Ovary (tissue), 9 donors: Measurements from ENCODE around the gene DRAP1. TPM values are rescaled to one million over a fixed set of nuclear protein-coding genes. Genes with fewer than 3 reads are reported as not detected.

ENCODE experiments used
- DNase-seq, 5 donors: peaks; one replicate each; pipeline ENCODE4 v3.0.0-alpha.2; 2019 to 2020
- H3K27ac ChIP-seq, 2 donors: fragments of 200-600 bp; one replicate each; pipeline versions ENCODE4 v1.5.1 to v1.8.0; 2019 to 2022
- H3K27me3 ChIP-seq: fragments of 200-600 bp; one replicate; pipeline ENCODE4 v1.8.0; 2022
- H3K36me3 ChIP-seq: fragments of 200-600 bp; sonication (generic); one replicate; pipeline ENCODE4 v1.5.1; 2019
- H3K4me1 ChIP-seq: one replicate; pipeline ENCODE4 v1.8.1; 2013; ENCODE audit warnings: mild to moderate bottlenecking, moderate library complexity; ENCODE audit not compliant: insufficient read depth
- H3K4me3 ChIP-seq: fragments of 200-600 bp; sonication (generic); one replicate; pipeline ENCODE4 v1.5.1; 2017
- H3K9me3 ChIP-seq, 2 donors: fragments of 200-600 bp in 1 of 2; sonication (generic) in 1 of 2; one replicate each; pipeline versions ENCODE4 v1.5.1 to v1.8.1; 2013 to 2019; ENCODE audit warnings: mild to moderate bottlenecking in 1 of 2, moderate library complexity in 1 of 2
- EP300 ChIP-seq: sonication (generic); formaldehyde crosslinking; IDR thresholded peaks from one replicate; pipeline ENCODE4 v1.6.1; 2017; ENCODE audit warnings: antibody characterized with exemption
- POLR2A ChIP-seq: fragments of 450-650 bp; IDR thresholded peaks from one replicate; pipeline ENCODE4 v1.6.1; 2017; ENCODE audit warnings: antibody characterized with exemption, mild to moderate bottlenecking, moderate library complexity
- WGBS, 3 donors: extraction: QIAGEN DNeasy Blood & Tissue Kit in 1 of 3; methylation state at CpG; one replicate each; pipeline versions ENCODE4 v1.1.5 to v1.1.7; 2013 to 2017; 5-methylcytosine and 5-hydroxymethylcytosine counted together
- intact Hi-C, 4 donors: fragments of 100-400 bp; cut with DNase I; formaldehyde crosslinking; loops; one replicate each; pipeline versions ENCODE4 v1.11.0 to v1.15.1; 2022 to 2023
- polyA plus RNA-seq, 2 donors: library from polyadenylated mRNA; stranded (reverse); fragments of 200-250 nt in 1 of 2; fragments of 350-450 nt in 1 of 2; fragmentation: Illumina TruSeq in 1 of 2; extraction: RNeasy Lipid Tissue Mini Kit (QIAGEN cat#74804) in 1 of 2; gene quantifications; one replicate each; pipeline ENCODE4 v1.2.3, GENCODE V29; 2013 to 2014
- total RNA-seq, 7 donors: library from RNA; depleted of rRNA in 2 of 7; stranded (reverse); fragments of >200 nt in 2 of 7; fragmentation: NEBNext Ultra II Directional in 3 of 7; extraction: Animal tissue kit (Norgen Biotek cat#: 25700) in 3 of 7; gene quantifications; one replicate each; pipeline versions ENCODE4 v1.1.0 to v1.2.4, GENCODE V29; 2016 to 2023
- TF ChIP-seq, protein P1 (sequence below), 3 donors: fragments of 450-650 bp in 2 of 3; fragments of 200-600 bp in 1 of 3; IDR thresholded peaks; one replicate each; pipeline versions ENCODE4 v1.5.1 to v1.8.0; 2016 to 2022; ENCODE audit warnings: antibody characterized with exemption in 3 of 3, mild to moderate bottlenecking in 1 of 3
- donor health status: DM: no; HTN: no; CAD: no; lungs with moderate emphysema.
- donor health status: DM: no; HTN: no; CAD: no.
- donor health status: Bipolar disorder and iron deficiency.
- donor health status: DM: yes; HTN: yes; CAD: no.
- donor health status: DM: no; HTN: no; CAD: no.
- donor health status: DM: yes; HTN: yes; CAD: no.

Gene DRAP1
- total and polyA plus RNA-seq, 9 donors = 22.2 to 86.7 (median 78.3) TPM

DNA sequence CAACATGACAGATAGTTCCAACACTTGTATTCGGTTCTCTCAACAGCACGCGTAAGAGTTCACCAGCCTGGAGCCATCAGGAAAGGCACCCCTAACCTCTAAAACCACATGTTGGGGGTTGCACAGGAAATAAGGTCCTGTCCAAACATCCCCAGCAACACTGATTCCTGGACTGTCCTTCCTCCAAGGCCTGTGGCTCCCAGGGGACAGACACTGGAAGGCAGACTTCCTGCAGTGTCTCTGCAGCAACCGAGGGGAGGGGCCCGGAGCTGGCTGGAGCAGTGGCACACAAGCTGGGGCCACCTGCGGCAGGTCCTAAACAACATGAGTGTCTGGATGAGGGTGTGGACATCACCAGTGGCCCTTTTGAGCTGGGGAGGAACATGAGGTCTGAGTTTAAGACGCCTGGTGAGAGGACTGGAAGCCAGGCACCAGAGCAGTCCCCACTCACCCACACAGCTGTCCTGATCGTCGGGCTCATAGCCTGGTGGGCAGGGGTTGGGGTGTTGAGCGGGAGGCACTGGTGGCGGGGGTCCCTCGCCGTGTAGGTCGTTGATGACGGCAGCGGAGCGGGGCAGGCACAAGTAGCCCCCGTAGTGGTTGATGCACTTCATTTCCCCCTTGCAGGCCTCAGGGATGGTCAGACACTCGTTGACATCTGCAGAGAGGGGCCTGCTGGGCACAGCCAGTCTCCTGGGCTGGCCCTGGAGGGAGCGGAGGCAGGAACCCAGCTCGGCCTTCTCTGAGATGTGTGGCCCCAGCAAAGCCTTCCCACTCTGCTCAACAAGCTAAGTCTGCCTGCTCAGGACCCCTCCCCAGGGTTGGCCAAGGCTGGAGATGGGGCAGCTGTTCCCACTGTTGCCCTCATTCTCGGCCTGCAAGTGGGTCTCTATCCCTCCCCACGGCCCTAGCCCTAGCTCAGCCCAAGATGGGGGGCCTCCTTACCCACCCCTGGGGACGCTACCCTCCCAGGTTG, 48.2 kb upstream of the DRAP1 start:
- H3K9me3 ChIP-seq = no peaks in the 10 kb centered on the region
- H3K27me3 ChIP-seq = no peaks in the 10 kb centered on the region
- H3K36me3 ChIP-seq = no peaks in the 10 kb centered on the region
- no peak overlapping the region for H3K4me3 ChIP-seq
- intact Hi-C loops = no loop called here
- peak in 3 of 5 donors; percentile 29 to 38 (median 36) for DNase-seq
- 61 to 66% (median 61%) methylated on average over 22 to 24 of the region's 24 CpGs for WGBS, 3 donors
- peak overlapping the region; percentile 85 to 96 for H3K27ac ChIP-seq
- peaks cover 4% of the 10 kb centered on the region for H3K4me1 ChIP-seq
- TF ChIP-seq POLR2A (no peak), EP300 (no peak)
- TF ChIP-seq, protein P1, sequence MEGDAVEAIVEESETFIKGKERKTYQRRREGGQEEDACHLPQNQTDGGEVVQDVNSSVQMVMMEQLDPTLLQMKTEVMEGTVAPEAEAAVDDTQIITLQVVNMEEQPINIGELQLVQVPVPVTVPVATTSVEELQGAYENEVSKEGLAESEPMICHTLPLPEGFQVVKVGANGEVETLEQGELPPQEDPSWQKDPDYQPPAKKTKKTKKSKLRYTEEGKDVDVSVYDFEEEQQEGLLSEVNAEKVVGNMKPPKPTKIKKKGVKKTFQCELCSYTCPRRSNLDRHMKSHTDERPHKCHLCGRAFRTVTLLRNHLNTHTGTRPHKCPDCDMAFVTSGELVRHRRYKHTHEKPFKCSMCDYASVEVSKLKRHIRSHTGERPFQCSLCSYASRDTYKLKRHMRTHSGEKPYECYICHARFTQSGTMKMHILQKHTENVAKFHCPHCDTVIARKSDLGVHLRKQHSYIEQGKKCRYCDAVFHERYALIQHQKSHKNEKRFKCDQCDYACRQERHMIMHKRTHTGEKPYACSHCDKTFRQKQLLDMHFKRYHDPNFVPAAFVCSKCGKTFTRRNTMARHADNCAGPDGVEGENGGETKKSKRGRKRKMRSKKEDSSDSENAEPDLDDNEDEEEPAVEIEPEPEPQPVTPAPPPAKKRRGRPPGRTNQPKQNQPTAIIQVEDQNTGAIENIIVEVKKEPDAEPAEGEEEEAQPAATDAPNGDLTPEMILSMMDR (IDR thresholded peaks at IDR 0.05) = no peak

DNA sequence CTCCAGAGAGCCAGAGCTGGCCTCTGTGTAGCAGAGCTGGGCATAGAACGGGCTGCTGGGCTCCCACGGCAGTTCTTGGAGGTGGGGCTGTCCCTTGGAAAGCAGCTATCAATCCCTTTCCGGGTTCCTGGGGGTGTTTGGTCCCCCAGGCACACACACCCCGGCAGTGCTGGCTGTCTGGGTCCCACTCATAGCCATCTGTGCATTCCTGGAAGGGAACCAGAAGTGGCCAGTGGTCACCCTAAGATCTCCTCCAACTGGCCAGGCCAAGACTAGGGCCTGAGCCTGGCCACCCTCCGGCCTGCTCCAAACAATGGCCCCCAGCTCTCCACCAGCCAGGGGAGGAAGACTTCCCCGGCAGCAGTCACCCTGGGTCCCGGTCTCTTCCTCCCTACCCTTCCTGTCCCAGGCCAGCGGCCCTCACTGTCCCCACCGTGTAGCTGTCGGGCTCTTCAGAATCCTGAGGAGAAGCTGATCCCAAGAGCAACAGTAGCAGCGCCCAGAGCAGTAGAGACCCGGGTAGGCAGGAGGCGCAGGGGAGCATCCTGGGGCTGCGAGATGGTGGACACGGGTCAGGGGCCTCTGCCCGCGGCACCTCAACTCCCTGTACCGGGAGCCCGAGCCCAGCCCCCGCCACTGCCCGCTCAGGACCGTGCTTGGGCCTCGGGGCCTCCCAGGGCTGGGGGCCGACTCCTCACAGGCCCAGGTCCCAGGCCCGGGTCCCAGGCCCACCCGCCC, 47.2 kb upstream of the DRAP1 start:
- H3K4me1 ChIP-seq = peaks cover 4% of the 10 kb centered on the region
- peak overlapping the region; percentile 63 for H3K4me3 ChIP-seq
- TF ChIP-seq POLR2A = no peak
- no peak for TF ChIP-seq EP300
- TF ChIP-seq, protein P1 (IDR thresholded peaks at IDR 0.05) = no peak
- intact Hi-C loops = no loop called here
- no peaks in the 10 kb centered on the region for H3K9me3 ChIP-seq
- no peaks in the 10 kb centered on the region for H3K27me3 ChIP-seq
- WGBS, 3 donors = 3 to 6% (median 5%) methylated on average over 23 to 26 of the region's 26 CpGs
- H3K36me3 ChIP-seq = no peaks in the 10 kb centered on the region
- H3K27ac ChIP-seq = peak overlapping the region; percentile 85 to 96
- peak in 4 of 5 donors; percentile 43 to 67 (median 57) for DNase-seq

DNA sequence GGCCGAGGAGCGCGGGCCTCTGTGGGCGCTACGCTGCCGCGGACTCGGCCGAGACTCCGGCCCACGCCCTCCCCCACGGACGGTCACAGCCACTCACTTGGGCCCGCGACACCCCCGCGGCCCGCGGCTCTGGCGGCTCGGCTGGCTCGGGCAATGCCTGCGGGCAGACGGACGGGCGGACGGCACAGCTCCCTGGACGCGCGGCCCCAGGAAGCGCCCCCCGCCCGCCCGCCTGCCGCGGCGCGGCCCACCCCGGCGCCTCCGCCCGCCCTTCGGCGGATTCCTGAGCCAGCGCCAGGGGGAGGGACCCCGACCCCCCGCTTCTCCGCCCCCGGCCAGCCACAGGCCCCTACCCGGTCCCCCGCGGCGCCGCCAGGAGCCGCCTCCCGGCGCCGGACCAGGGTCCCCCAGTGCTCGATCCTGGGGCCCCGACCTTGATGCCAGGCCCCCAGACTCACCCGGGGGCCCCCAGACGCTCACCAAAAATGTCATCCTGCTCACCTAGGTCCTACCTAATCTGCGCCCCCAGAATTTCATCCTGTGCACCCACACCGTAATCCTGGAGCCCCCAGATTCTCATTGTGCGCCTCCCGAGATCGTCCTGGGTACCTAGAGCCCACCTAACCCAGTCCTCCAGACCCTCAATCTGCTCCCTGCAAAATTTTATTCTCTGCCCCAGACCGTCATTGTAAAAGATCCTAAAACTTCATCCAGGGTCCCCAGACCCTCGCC, 46.5 kb upstream of the DRAP1 start, which contains the start of gene EFEMP2:
TSS of gene EFEMP2 (minus strand) at position 215 of the 732 bp plus-strand sequence. CDS start 446 bp downstream, outside the sequence.
- peak within 1 kb of the TSS; percentile 85 to 96 for H3K27ac ChIP-seq
- intact Hi-C loops = no loop called here
- DNase-seq = peak; percentile 66 to 81 (median 70)
- H3K9me3 ChIP-seq = no peaks in the 10 kb centered on the region
- peaks cover 4% of the 10 kb centered on the region for H3K4me1 ChIP-seq
- WGBS, 3 donors = 0 to 1% (median 0%) methylated on average over 11 to 69 of the region's 69 CpGs
- TF ChIP-seq POLR2A (peak; percentile 25), EP300 (no peak)
- TF ChIP-seq, protein P1 (IDR thresholded peaks at IDR 0.05) = no peak
- H3K27me3 ChIP-seq = no peaks in the 10 kb centered on the region
- H3K36me3 ChIP-seq = no peaks in the 10 kb centered on the region
- H3K4me3 ChIP-seq = peak within 1 kb of the TSS; percentile 63
